HepG2 (cell line): ENCODE results near the gene TJP3. TPM values are rescaled to one million over a fixed set of nuclear protein-coding genes. Genes with fewer than 3 reads are reported as not detected.

ENCODE experiments used
- ADNP ChIP-seq: sonication (generic); formaldehyde crosslinking; IDR thresholded peaks from 2 replicates; pipeline ENCODE4 v1.4.0; 2020; ENCODE audit warnings: missing genetic modification reagents
- AHR ChIP-seq: IDR thresholded peaks from 2 replicates; pipeline ENCODE4 v1.6.1; 2018; ENCODE audit warnings: missing genetic modification reagents, missing compliant biosample characterization
- IKZF4 ChIP-seq: sonication (generic); formaldehyde crosslinking; IDR thresholded peaks from 2 replicates; pipeline ENCODE4 v1.5.1; 2020; ENCODE audit warnings: borderline replicate concordance, mild to moderate bottlenecking, low read depth, missing genetic modification reagents; ENCODE audit errors: not compliant biosample characterization
- MIXL1 ChIP-seq: IDR thresholded peaks from 2 replicates; pipeline ENCODE4 v1.6.1; 2016
- MYNN ChIP-seq: sonication (generic); formaldehyde crosslinking; IDR thresholded peaks from 2 replicates; pipeline ENCODE4 v1.4.0; 2020; ENCODE audit warnings: mild to moderate bottlenecking, low read depth, missing genetic modification reagents
- MZF1 ChIP-seq: sonication (generic); formaldehyde crosslinking; IDR thresholded peaks from 2 replicates; pipeline ENCODE4 v1.8.1; 2023; ENCODE audit warnings: mild to moderate bottlenecking, missing genetic modification reagents, borderline replicate concordance
- NFRKB ChIP-seq: fragments of 450-650 bp; IDR thresholded peaks from 2 replicates; pipeline ENCODE4 v1.6.1; 2017
- POLR2A ChIP-seq, 2 experiments: IDR thresholded peaks; 2 replicates each; pipeline ENCODE4 v1.6.1; 2011; ENCODE audit warnings: low read depth in 2 of 2, low read length in 2 of 2, mild to moderate bottlenecking in 1 of 2, moderate library complexity in 1 of 2; ENCODE audit not compliant: insufficient read depth in 1 of 2
- ZFX ChIP-seq: sonication (generic); formaldehyde crosslinking; IDR thresholded peaks from 2 replicates; pipeline ENCODE4 v1.4.0; 2020; ENCODE audit warnings: mild to moderate bottlenecking, low read depth, missing genetic modification reagents, moderate library complexity
- ZNF333 ChIP-seq: sonication (generic); formaldehyde crosslinking; IDR thresholded peaks from 2 replicates; pipeline ENCODE4 v1.4.0; 2020; ENCODE audit warnings: mild to moderate bottlenecking, missing genetic modification reagents, borderline replicate concordance
- ZNF430 ChIP-seq: sonication (generic); formaldehyde crosslinking; IDR thresholded peaks from 2 replicates; pipeline ENCODE4 v1.9.0; 2021; ENCODE audit warnings: mild to moderate bottlenecking, missing genetic modification reagents
- ZNF549 ChIP-seq: sonication (generic); formaldehyde crosslinking; IDR thresholded peaks from 2 replicates; pipeline ENCODE4 v1.5.0; 2020; ENCODE audit warnings: missing genetic modification reagents
- ZNF749 ChIP-seq: sonication (generic); formaldehyde crosslinking; IDR thresholded peaks from 2 replicates; pipeline ENCODE4 v1.8.0; 2022; ENCODE audit warnings: mild to moderate bottlenecking, missing genetic modification reagents, moderate library complexity, borderline replicate concordance
- ZNF891 ChIP-seq: sonication (generic); formaldehyde crosslinking; IDR thresholded peaks from 2 replicates; pipeline ENCODE4 v1.5.0; 2020; ENCODE audit warnings: mild to moderate bottlenecking, missing genetic modification reagents
- polyA plus RNA-seq, 8 experiments: library from polyadenylated mRNA; depleted of rRNA in 3 of 8; stranded (reverse) in 7 of 8; unstranded in 1 of 8; fragments of >200 nt; fragmentation: Illumina TruSeq in 4 of 8; extraction: Trizol in 4 of 8; gene quantifications; 2 replicates each; pipeline versions ENCODE4 v1.2.1 to v1.2.3, GENCODE V29; 2011 to 2016; ENCODE audit warnings: low read depth in 4 of 8, missing spikeins in 1 of 8, mixed read lengths in 1 of 8; ENCODE audit not compliant: insufficient read depth in 1 of 8
- total RNA-seq, 5 experiments: library from RNA; depleted of rRNA; stranded (reverse); fragments of >200 nt; fragmentation: Illumina TruSeq; extraction: Trizol; gene quantifications; 2 replicates each; pipeline ENCODE4 v1.2.3, GENCODE V29; 2016; ENCODE audit warnings: low read depth in 1 of 5
- TF ChIP-seq, protein P1 (sequence below): IDR thresholded peaks from 2 replicates; pipeline ENCODE4 v1.6.1; 2016; ENCODE audit warnings: missing compliant biosample characterization, missing genetic modification reagents, borderline replicate concordance
- TF ChIP-seq, protein P2 (sequence below): sonication (generic); formaldehyde crosslinking; IDR thresholded peaks from 2 replicates; pipeline ENCODE4 v1.8.0; 2022; ENCODE audit warnings: missing genetic modification reagents, mild to moderate bottlenecking, borderline replicate concordance
- TF ChIP-seq, protein P3 (sequence below): sonication (generic); formaldehyde crosslinking; IDR thresholded peaks from 2 replicates; pipeline ENCODE4 v1.4.0; 2020; ENCODE audit warnings: missing genetic modification reagents, borderline replicate concordance
- TF ChIP-seq, protein P4 (sequence below): sonication (generic); formaldehyde crosslinking; IDR thresholded peaks from 2 replicates; pipeline ENCODE4 v1.5.1; 2020; ENCODE audit warnings: mild to moderate bottlenecking, missing genetic modification reagents

The TJP3 gene
- total and polyA plus RNA-seq, 2 of the 13 experiments (the other 11 are each of a cell fraction or from before 2014, with no cell fraction given), result 2.3 to 21.5 TPM

DNA sequence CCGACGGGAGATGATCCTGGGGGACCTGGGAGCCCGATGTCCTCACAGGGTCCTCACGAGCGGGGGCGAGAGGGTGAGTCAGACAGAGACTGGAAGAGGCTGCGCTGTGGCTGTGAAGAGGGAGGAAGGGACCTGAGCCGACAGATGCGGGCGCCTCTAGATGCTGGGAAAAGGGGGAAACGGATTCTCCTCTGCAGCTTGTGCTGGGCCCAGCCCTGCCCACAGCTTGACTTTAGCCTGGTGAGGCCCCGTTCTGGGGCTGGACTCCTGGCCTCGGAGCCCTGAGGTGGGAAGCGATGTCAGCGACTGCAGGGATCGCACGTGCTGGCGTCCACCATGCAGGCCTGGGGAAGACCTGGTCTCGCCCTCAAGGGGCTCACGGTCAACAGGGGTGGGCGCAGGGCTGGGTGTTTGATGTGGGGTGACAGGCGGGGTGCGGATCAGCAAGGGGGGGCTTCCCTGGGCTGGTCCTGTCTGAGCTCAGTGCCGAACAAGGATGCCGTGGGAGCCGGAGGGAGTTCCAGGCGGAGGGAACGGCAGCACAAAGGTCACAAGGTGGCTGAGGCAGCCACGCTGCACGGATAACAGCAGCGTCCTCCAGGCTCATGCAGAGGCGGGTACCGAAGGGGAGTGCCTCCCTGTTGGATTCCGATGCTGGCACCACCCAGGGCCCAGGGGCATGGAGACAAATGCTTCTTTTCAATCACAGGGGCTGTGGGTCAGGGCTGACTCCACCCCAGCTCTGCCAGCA, 39.7 kb upstream of the TJP3 start (continued):
- TF ChIP-seq, protein P1, sequence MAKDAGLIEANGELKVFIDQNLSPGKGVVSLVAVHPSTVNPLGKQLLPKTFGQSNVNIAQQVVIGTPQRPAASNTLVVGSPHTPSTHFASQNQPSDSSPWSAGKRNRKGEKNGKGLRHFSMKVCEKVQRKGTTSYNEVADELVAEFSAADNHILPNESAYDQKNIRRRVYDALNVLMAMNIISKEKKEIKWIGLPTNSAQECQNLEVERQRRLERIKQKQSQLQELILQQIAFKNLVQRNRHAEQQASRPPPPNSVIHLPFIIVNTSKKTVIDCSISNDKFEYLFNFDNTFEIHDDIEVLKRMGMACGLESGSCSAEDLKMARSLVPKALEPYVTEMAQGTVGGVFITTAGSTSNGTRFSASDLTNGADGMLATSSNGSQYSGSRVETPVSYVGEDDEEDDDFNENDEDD (CRISPR knock-in tag), result peak; percentile 75; the same call in 1 of the 2 replicates
- TF ChIP-seq, protein P2, sequence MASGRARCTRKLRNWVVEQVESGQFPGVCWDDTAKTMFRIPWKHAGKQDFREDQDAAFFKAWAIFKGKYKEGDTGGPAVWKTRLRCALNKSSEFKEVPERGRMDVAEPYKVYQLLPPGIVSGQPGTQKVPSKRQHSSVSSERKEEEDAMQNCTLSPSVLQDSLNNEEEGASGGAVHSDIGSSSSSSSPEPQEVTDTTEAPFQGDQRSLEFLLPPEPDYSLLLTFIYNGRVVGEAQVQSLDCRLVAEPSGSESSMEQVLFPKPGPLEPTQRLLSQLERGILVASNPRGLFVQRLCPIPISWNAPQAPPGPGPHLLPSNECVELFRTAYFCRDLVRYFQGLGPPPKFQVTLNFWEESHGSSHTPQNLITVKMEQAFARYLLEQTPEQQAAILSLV (CRISPR knock-in tag), result no peak; the same call in 1 of the 2 replicates
- TF ChIP-seq NFRKB (no peak), ZNF549 (CRISPR knock-in tag) (no peak), ZFX (peak; percentile 77), MZF1 (0 out of 2 replicates have a peak, but pooled peaks have one; percentile 79), ZNF430 (peak; percentile 45; the same call in 1 of the 2 replicates), ZNF749 (CRISPR knock-in tag) (peak; percentile 61; the same call in 1 of the 2 replicates), POLR2A (IDR thresholded peaks at IDR 0.05; ENCODE audit: insufficient read depth in 1 of 2, low read depth in 2 of 2, low read length in 2 of 2) (0 out of 4 replicates have a peak, but pooled peaks of 1 of the 2 experiments have one; percentile 26), AHR (no peak), ZNF333 (CRISPR knock-in tag) (no peak), MYNN (no peak), MIXL1 (CRISPR knock-in tag) (no peak), IKZF4 (CRISPR knock-in tag) (no peak), ZNF891 (CRISPR knock-in tag) (0 out of 2 replicates have a peak, but pooled peaks have one; percentile 44), ADNP (CRISPR knock-in tag) (no peak)
- TF ChIP-seq, protein P3, sequence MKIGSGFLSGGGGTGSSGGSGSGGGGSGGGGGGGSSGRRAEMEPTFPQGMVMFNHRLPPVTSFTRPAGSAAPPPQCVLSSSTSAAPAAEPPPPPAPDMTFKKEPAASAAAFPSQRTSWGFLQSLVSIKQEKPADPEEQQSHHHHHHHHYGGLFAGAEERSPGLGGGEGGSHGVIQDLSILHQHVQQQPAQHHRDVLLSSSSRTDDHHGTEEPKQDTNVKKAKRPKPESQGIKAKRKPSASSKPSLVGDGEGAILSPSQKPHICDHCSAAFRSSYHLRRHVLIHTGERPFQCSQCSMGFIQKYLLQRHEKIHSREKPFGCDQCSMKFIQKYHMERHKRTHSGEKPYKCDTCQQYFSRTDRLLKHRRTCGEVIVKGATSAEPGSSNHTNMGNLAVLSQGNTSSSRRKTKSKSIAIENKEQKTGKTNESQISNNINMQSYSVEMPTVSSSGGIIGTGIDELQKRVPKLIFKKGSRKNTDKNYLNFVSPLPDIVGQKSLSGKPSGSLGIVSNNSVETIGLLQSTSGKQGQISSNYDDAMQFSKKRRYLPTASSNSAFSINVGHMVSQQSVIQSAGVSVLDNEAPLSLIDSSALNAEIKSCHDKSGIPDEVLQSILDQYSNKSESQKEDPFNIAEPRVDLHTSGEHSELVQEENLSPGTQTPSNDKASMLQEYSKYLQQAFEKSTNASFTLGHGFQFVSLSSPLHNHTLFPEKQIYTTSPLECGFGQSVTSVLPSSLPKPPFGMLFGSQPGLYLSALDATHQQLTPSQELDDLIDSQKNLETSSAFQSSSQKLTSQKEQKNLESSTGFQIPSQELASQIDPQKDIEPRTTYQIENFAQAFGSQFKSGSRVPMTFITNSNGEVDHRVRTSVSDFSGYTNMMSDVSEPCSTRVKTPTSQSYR (CRISPR knock-in tag), result no peak
- TF ChIP-seq, protein P4, sequence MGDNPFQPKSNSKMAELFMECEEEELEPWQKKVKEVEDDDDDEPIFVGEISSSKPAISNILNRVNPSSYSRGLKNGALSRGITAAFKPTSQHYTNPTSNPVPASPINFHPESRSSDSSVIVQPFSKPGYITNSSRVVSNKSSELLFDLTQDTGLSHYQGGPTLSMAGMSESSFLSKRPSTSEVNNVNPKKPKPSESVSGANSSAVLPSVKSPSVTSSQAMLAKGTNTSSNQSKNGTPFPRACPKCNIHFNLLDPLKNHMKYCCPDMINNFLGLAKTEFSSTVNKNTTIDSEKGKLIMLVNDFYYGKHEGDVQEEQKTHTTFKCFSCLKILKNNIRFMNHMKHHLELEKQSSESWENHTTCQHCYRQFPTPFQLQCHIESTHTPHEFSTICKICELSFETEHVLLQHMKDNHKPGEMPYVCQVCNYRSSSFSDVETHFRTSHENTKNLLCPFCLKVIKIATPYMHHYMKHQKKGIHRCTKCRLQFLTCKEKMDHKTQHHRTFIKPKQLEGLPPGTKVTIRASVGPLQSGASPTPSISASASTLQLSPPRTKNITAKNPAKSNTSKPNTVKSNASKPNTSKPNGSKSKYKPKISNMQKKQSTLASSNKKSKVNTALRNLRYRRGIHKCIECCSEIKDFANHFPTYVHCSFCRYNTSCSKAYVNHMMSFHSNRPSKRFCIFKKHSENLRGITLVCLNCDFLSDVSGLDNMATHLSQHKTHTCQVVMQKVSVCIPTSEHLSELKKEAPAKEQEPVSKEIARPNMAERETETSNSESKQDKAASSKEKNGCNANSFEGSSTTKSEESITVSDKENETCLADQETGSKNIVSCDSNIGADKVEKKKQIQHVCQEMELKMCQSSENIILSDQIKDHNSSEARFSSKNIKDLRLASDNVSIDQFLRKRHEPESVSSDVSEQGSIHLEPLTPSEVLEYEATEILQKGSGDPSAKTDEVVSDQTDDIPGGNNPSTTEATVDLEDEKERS, result peak; percentile 58; the same call in 1 of the 2 replicates
